GM23338 (cell line): ENCODE data around the gene SPINT2. TPM values are rescaled to one million over a fixed set of nuclear protein-coding genes. Genes with fewer than 3 reads are reported as not detected.

Source experiments
- ATAC-seq: fragments of 200-7000 bp; cut with Tn5 transposase; 3 replicates; pipeline ENCODE4 v1.9.1; 2020
- DNase-seq: peaks from one replicate; pipeline ENCODE4 v3.0.0-alpha.2; 2015; ENCODE audit warnings: low spot score
- H2AFZ ChIP-seq: fragments of 200-600 bp; sonication (generic); 2 replicates; pipeline ENCODE4 v1.8.0; 2016; ENCODE audit warnings: antibody characterized with exemption, mild to moderate bottlenecking, moderate library complexity
- H3F3A ChIP-seq: fragments of 200-600 bp; sonication (generic); replicated peaks from 2 replicates; pipeline ENCODE4 v1.8.0; 2017; ENCODE audit warnings: antibody characterized with exemption, mixed run types, low read depth
- H3K27ac ChIP-seq: fragments of 200-600 bp; sonication (generic); 2 replicates; pipeline ENCODE4 v1.6.1; 2016; ENCODE audit warnings: low read depth
- H3K27me3 ChIP-seq: fragments of 200-600 bp; sonication (generic); 2 replicates; pipeline ENCODE4 v1.8.0; 2016; ENCODE audit warnings: mild to moderate bottlenecking, mixed run types, moderate library complexity; ENCODE audit not compliant: insufficient read depth
- H3K36me3 ChIP-seq: fragments of 200-600 bp; sonication (generic); 2 replicates; pipeline ENCODE4 v1.8.0; 2016; ENCODE audit warnings: mild to moderate bottlenecking; ENCODE audit not compliant: insufficient read depth
- H3K4me1 ChIP-seq: fragments of 200-600 bp; sonication (generic); 2 replicates; pipeline ENCODE4 v1.8.0; 2016; ENCODE audit warnings: mild to moderate bottlenecking, moderate library complexity; ENCODE audit not compliant: insufficient read depth
- H3K4me2 ChIP-seq: fragments of 200-600 bp; sonication (generic); 2 replicates; pipeline ENCODE4 v1.7.1; 2017; ENCODE audit warnings: mixed run types
- H3K4me3 ChIP-seq: fragments of 200-600 bp; sonication (generic); 2 replicates; pipeline ENCODE4 v1.6.1; 2016; ENCODE audit warnings: mixed run types
- H3K79me2 ChIP-seq: fragments of 200-600 bp; sonication (generic); replicated peaks from 2 replicates; pipeline ENCODE4 v1.8.0; 2017; ENCODE audit warnings: mild to moderate bottlenecking; ENCODE audit not compliant: insufficient read depth
- H3K9me2 ChIP-seq: fragments of 200-600 bp; sonication (generic); 2 replicates; pipeline ENCODE4 v1.8.0; 2017; ENCODE audit not compliant: insufficient read depth
- H4K20me1 ChIP-seq: fragments of 200-600 bp; sonication (generic); replicated peaks from 2 replicates; pipeline ENCODE4 v1.8.0; 2017; ENCODE audit warnings: mild to moderate bottlenecking; ENCODE audit not compliant: insufficient read depth
- H3K27ac Mint-ChIP-seq: 2 replicates; pipeline ENCODE4 v1.8.0; 2020; ENCODE audit warnings: inconsistent platforms, mild to moderate bottlenecking, moderate library complexity, mixed read lengths
- H3K27me3 Mint-ChIP-seq: 3 replicates; pipeline ENCODE4 v1.8.0; 2022; ENCODE audit warnings: low read depth, mild to moderate bottlenecking, moderate library complexity, mixed read lengths, inconsistent platforms; ENCODE audit not compliant: insufficient read depth, poor library complexity
- H3K36me3 Mint-ChIP-seq: 3 replicates; pipeline ENCODE4 v1.8.0; 2021; ENCODE audit warnings: low read depth, mild to moderate bottlenecking, inconsistent platforms, moderate library complexity, mixed read lengths
- H3K4me1 Mint-ChIP-seq: 3 replicates; pipeline ENCODE4 v1.8.0; 2020; ENCODE audit warnings: mild to moderate bottlenecking, inconsistent platforms, mixed read lengths
- H3K4me3 Mint-ChIP-seq: 3 replicates; pipeline ENCODE4 v1.8.0; 2021; ENCODE audit warnings: moderate library complexity, mild to moderate bottlenecking, inconsistent platforms, mixed read lengths
- H3K9me3 Mint-ChIP-seq: 3 replicates; pipeline ENCODE4 v1.8.0; 2020; ENCODE audit warnings: moderate library complexity, mild to moderate bottlenecking, inconsistent platforms, mixed read lengths
- CREB1 ChIP-seq: fragments of 250-450 bp; sonication (Bioruptor Pico); IDR thresholded peaks from 2 replicates; pipeline ENCODE4 v1.5.0; 2020; ENCODE audit warnings: low read depth, mild to moderate bottlenecking, moderate library complexity
- CTCF ChIP-seq, 2 experiments: fragments of 200-600 bp in 1 of 2; sonication (generic) in 1 of 2; conservative IDR thresholded peaks; 2 replicates each; pipeline versions ENCODE4 v1.5.1 to v1.6.1; 2016 to 2017; ENCODE audit warnings: antibody characterized with exemption in 2 of 2, low read depth in 2 of 2, mild to moderate bottlenecking in 2 of 2, moderate library complexity in 1 of 2
- ETS1 ChIP-seq: IDR thresholded peaks from 2 replicates; pipeline ENCODE4 v1.6.1; 2016; ENCODE audit warnings: antibody characterized with exemption
- EZH2 ChIP-seq: fragments of 200-600 bp; sonication (generic); IDR thresholded peaks from one replicate; pipeline ENCODE4 v1.8.0; 2017; ENCODE audit warnings: antibody characterized with exemption, mild to moderate bottlenecking, low read depth; ENCODE audit not compliant: unreplicated experiment
- EZH2phosphoT487 ChIP-seq: fragments of 200-600 bp; sonication (generic); IDR thresholded peaks from one replicate; pipeline ENCODE4 v1.8.1; 2018; ENCODE audit warnings: antibody characterized with exemption; ENCODE audit not compliant: unreplicated experiment
- JUNB ChIP-seq: IDR thresholded peaks from one replicate; pipeline ENCODE4 v1.6.1; 2016; ENCODE audit warnings: antibody characterized with exemption; ENCODE audit not compliant: unreplicated experiment
- NANOG ChIP-seq: IDR thresholded peaks from 2 replicates; pipeline ENCODE4 v1.6.1; 2016; ENCODE audit warnings: antibody characterized with exemption, borderline replicate concordance
- POLR2AphosphoS5 ChIP-seq: IDR thresholded peaks from 2 replicates; pipeline ENCODE4 v1.6.1; 2016; ENCODE audit warnings: antibody characterized with exemption, low read depth
- REST ChIP-seq: IDR thresholded peaks from one replicate; pipeline ENCODE4 v1.6.1; 2018; ENCODE audit warnings: antibody characterized with exemption; ENCODE audit not compliant: unreplicated experiment
- STAT1 ChIP-seq: IDR thresholded peaks from one replicate; pipeline ENCODE4 v1.6.1; 2016; ENCODE audit warnings: antibody characterized with exemption; ENCODE audit not compliant: unreplicated experiment
- ZNF114 ChIP-seq: fragments of 250-450 bp; sonication (Bioruptor Pico); IDR thresholded peaks from 2 replicates; pipeline ENCODE4 v1.5.0; 2020; ENCODE audit warnings: mild to moderate bottlenecking, moderate library complexity
- ZNF331 ChIP-seq: fragments of 250-450 bp; sonication (Bioruptor Pico); IDR thresholded peaks from 2 replicates; pipeline ENCODE4 v1.5.0; 2020; ENCODE audit warnings: low read depth, mild to moderate bottlenecking, moderate library complexity
- ZNF462 ChIP-seq: fragments of 250-450 bp; sonication (Bioruptor Pico); IDR thresholded peaks from 2 replicates; pipeline ENCODE4 v1.5.0; 2020; ENCODE audit warnings: mild to moderate bottlenecking, moderate library complexity
- polyA plus RNA-seq: library from polyadenylated mRNA; unstranded; fragments of >200 nt; fragmentation: Nextera tagmentation; extraction: Ambion mirVana; gene quantifications from 2 replicates; pipeline ENCODE4 v1.2.1, GENCODE V29; 2016
- total RNA-seq: library from RNA; depleted of rRNA; stranded (reverse); fragments of >200 nt; shearing (Covaris generic); gene quantifications from 2 replicates; pipeline ENCODE4 v1.2.3, GENCODE V29; 2014

SPINT2 gene
- total and polyA plus RNA-seq, 2 experiments from 2014 or later, result 319 to 468 TPM

- 0 out of 2 replicates have a peak, but pooled peaks cover 3% of the 10 kb centered on the region for H3K36me3 ChIP-seq
- peaks cover 13% of the 10 kb centered on the region; the same call in 1 of the 2 replicates for H3F3A ChIP-seq
- H4K20me1 ChIP-seq, result peaks cover 6% of the 10 kb centered on the region
- Mint-ChIP-seq H3K4me3 (no peak overlapping the region), H3K27ac (no peak overlapping the region), H3K36me3 (peaks cover 6% of the 10 kb centered on the region; the same call in 2 of the 3 replicates), H3K4me1 (no peaks in the 10 kb centered on the region; the same call in 2 of the 3 replicates), H3K9me3 (no peaks in the 10 kb centered on the region; the same call in 1 of the 3 replicates), H3K27me3 (peaks cover 22% of the 10 kb centered on the region)
- H3K4me1 ChIP-seq, result peaks cover 14% of the 10 kb centered on the region
- H3K27ac ChIP-seq, result no peak overlapping the region
- DNase-seq, result no peak
- no peak overlapping the region for H2AFZ ChIP-seq
- TF ChIP-seq EZH2 (no peak), ZNF331 (CRISPR knock-in tag) (no peak), POLR2AphosphoS5 (no peak), CREB1 (CRISPR knock-in tag) (no peak), ZNF462 (CRISPR knock-in tag) (no peak), JUNB (no peak), ETS1 (no peak), NANOG (no peak), ZNF114 (no peak), STAT1 (no peak), EZH2phosphoT487 (no peak), CTCF (conservative IDR thresholded peaks at IDR 0.05; ENCODE audit: low read depth in 2 of 2) (no peak), REST (no peak)
- H3K4me3 ChIP-seq, result no peak overlapping the region
- no peak overlapping the region for H3K4me2 ChIP-seq
- H3K79me2 ChIP-seq, result 0 out of 2 replicates have a peak, but pooled peaks cover 6% of the 10 kb centered on the region
- ATAC-seq, result no peak
- no peaks in the 10 kb centered on the region; the same call in 1 of the 2 replicates for H3K27me3 ChIP-seq
- H3K9me2 ChIP-seq, result no peaks in the 10 kb centered on the region
These were observed 43.2 kb downstream of the SPINT2 start for GRCh38 chr19:38307597-38307996.
